ENCODE results near the gene CASD1. TPM values are rescaled to one million over a fixed set of nuclear protein-coding genes. Genes with fewer than 3 reads are reported as not detected.

CASD1 gene
- polyA plus RNA-seq, 1 donor (not counting 4 experiments of a cell fraction or from before 2014, with no cell fraction given): 7.1 TPM

DNA sequence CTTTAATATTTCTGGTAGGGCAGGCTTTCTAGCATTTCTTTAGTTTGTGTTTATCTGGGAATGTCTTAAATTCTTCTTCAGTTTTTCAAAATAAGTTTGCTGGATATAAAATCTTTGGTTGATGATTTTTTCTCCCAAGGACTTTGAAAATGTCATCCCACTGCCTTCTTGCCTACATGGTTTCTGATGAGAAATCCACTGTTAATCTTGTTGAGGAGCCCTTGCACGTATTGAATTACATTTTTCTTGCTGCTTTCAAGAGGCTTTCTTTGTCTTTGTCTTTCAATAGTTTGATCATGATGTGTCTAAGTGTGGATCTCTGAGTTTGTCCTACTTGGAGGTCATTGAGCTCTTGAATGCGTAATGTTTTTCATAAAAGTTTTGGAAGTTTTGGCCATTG is 66.0 kb downstream of the CASD1 start:
- Histone ChIP-seq H4K20me1 (ENCODE audit: control insufficient read depth, extremely low read depth, insufficient read depth, low read length) (no peaks in the 10 kb centered on the region), H3K9me1 (ENCODE audit: control insufficient read depth, extremely low read depth, insufficient read depth, low read length) (no peaks in the 10 kb centered on the region), H3K4me1 (ENCODE audit: control insufficient read depth, extremely low read depth, insufficient read depth, low read length) (no peaks in the 10 kb centered on the region), H3K4me3 (ENCODE audit: control insufficient read depth in 2 of 3, extremely low read depth in 1 of 3, insufficient read depth in 2 of 3, low read depth in 1 of 3, low read length in 3 of 3) (no peak overlapping the region), H3K79me2 (ENCODE audit: control insufficient read depth, insufficient read depth, low read length) (no peaks in the 10 kb centered on the region), H3K27ac (ENCODE audit: control insufficient read depth, insufficient read depth, low read length) (no peak overlapping the region), H2AFZ (ENCODE audit: control insufficient read depth, low read length) (no peak overlapping the region), H3K27me3 (ENCODE audit: control insufficient read depth, extremely low read depth, insufficient read depth, low read length) (no peaks in the 10 kb centered on the region), H3K4me2 (ENCODE audit: control insufficient read depth, extremely low read depth, insufficient read depth, low read depth, low read length) (no peak overlapping the region), H3K9me3 (ENCODE audit: control insufficient read depth, low read depth, low read length) (no peaks in the 10 kb centered on the region), H3K36me3 (ENCODE audit: control insufficient read depth in 2 of 2, extremely low read depth in 1 of 2, insufficient read depth in 2 of 2, low read length in 2 of 2) (no peaks in the 10 kb centered on the region), H3K9ac (ENCODE audit: control insufficient read depth, extremely low read depth, insufficient read depth, low read length) (no peak overlapping the region)
- no peak for FAIRE-seq
- no peak for DNase-seq (ENCODE audit: low read depth, low spot score)
- dilution Hi-C loops (cut with MboI; ENCODE audit: extremely low pct_ligation_motif_present, low sequenced_read_pairs): no loop called here
- no peak for TF ChIP-seq CTCF (optimal IDR thresholded peaks at IDR 0.05 in 1 of 3, IDR thresholded peaks at IDR 0.05 in 1 of 3, conservative IDR thresholded peaks at IDR 0.05 in 1 of 3; ENCODE audit: extremely low read depth in 1 of 3, insufficient read depth in 2 of 3, low read length in 3 of 3)
- TF ChIP-seq EZH2 (IDR thresholded peaks at IDR 0.05; ENCODE audit: low read length): no peak

GRCh38 chr7:94576316-94576715 is 66.7 kb downstream of the CASD1 start:
- dilution Hi-C loops (cut with MboI; ENCODE audit: extremely low pct_ligation_motif_present, low sequenced_read_pairs): no loop called here
- FAIRE-seq: no peak
- H4K20me1 ChIP-seq (ENCODE audit: control insufficient read depth, extremely low read depth, insufficient read depth, low read length): no peaks in the 10 kb centered on the region
- H3K79me2 ChIP-seq (ENCODE audit: control insufficient read depth, insufficient read depth, low read length): no peaks in the 10 kb centered on the region
- H2AFZ ChIP-seq (ENCODE audit: control insufficient read depth, low read length): no peak overlapping the region
- no peak for TF ChIP-seq EZH2 (IDR thresholded peaks at IDR 0.05; ENCODE audit: low read length)
- no peak for TF ChIP-seq CTCF (optimal IDR thresholded peaks at IDR 0.05 in 1 of 3, IDR thresholded peaks at IDR 0.05 in 1 of 3, conservative IDR thresholded peaks at IDR 0.05 in 1 of 3; ENCODE audit: extremely low read depth in 1 of 3, insufficient read depth in 2 of 3, low read length in 3 of 3)
- H3K36me3 ChIP-seq (ENCODE audit: control insufficient read depth in 2 of 2, extremely low read depth in 1 of 2, insufficient read depth in 2 of 2, low read length in 2 of 2): no peaks in the 10 kb centered on the region
- H3K27me3 ChIP-seq (ENCODE audit: control insufficient read depth, extremely low read depth, insufficient read depth, low read length): no peaks in the 10 kb centered on the region
- no peak for DNase-seq (ENCODE audit: low read depth, low spot score)
- no peak overlapping the region for H3K27ac ChIP-seq (ENCODE audit: control insufficient read depth, insufficient read depth, low read length)
- H3K4me2 ChIP-seq (ENCODE audit: control insufficient read depth, extremely low read depth, insufficient read depth, low read depth, low read length): no peak overlapping the region
- H3K4me1 ChIP-seq (ENCODE audit: control insufficient read depth, extremely low read depth, insufficient read depth, low read length): no peaks in the 10 kb centered on the region
- H3K9me3 ChIP-seq (ENCODE audit: control insufficient read depth, low read depth, low read length): no peaks in the 10 kb centered on the region
- H3K9me1 ChIP-seq (ENCODE audit: control insufficient read depth, extremely low read depth, insufficient read depth, low read length): no peaks in the 10 kb centered on the region
- no peak overlapping the region for H3K9ac ChIP-seq (ENCODE audit: control insufficient read depth, extremely low read depth, insufficient read depth, low read length)
- no peak overlapping the region for H3K4me3 ChIP-seq (ENCODE audit: control insufficient read depth in 2 of 3, extremely low read depth in 1 of 3, insufficient read depth in 2 of 3, low read depth in 1 of 3, low read length in 3 of 3)

Data from keratinocyte (primary cell).